ENCODE results near the gene HSPA8.
"Not testable (repeated sequence)": the region's sequence is repeated elsewhere in the genome, so short reads cannot be mapped to it uniquely, and the experiment has no call there.

The HSPA8 gene

DNA sequence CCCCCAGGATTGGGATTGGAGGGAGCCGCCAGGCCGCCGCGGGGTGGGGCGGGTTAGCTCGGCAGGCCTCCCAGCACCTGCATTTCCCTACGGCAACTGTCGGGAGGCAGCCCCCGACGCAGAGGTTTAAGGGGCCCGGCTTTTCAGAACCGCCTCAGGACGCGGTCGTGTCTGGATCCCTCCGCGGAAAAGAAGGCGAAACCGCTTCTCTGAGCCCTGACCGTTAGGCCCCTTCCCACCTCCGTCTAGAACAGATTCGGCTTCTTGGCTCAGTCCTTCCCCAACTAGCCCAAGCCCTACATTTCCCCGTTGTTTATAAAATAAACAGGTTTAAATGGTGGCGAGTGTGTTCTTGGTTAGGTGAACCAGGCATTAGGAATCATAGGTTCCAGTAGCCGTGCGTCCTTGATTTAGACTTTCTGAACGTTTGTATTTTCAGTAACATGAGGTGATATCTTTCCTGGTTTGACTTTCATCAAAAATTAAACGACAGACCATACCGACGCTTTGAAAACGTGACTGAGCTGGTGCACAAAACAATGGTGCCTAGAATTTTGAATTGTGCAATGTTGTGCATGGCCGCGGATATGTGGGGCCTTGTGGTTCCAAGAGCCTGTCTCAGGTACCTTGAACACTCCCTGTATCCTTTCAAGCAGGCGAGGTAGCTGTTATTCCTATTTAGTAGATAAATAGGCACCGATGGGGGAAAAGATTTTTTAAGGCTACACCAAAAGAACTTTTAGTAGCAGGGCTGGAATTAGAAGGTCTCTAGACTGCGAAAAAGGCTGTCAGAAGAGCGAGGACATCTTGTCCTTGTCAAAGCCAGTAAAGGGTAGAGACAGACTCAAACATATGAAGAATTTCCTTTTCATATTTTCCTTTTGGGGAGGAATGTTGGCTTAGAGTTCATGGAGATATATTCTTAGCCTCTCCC is 1.2 kb upstream of the HSPA8 start:
- no peak for DNase-seq (ENCODE audit: low spot score)
- TF ChIP-seq, protein P1, sequence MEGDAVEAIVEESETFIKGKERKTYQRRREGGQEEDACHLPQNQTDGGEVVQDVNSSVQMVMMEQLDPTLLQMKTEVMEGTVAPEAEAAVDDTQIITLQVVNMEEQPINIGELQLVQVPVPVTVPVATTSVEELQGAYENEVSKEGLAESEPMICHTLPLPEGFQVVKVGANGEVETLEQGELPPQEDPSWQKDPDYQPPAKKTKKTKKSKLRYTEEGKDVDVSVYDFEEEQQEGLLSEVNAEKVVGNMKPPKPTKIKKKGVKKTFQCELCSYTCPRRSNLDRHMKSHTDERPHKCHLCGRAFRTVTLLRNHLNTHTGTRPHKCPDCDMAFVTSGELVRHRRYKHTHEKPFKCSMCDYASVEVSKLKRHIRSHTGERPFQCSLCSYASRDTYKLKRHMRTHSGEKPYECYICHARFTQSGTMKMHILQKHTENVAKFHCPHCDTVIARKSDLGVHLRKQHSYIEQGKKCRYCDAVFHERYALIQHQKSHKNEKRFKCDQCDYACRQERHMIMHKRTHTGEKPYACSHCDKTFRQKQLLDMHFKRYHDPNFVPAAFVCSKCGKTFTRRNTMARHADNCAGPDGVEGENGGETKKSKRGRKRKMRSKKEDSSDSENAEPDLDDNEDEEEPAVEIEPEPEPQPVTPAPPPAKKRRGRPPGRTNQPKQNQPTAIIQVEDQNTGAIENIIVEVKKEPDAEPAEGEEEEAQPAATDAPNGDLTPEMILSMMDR (IDR thresholded peaks at IDR 0.05; ENCODE audit: borderline replicate concordance, control extremely low read depth, extremely low read depth, insufficient read depth, missing control alignments), result no peak
- in situ Hi-C loops (cut with MboI; ENCODE audit: low sequenced_read_pairs, unreplicated experiment), result no loop called here

DNA sequence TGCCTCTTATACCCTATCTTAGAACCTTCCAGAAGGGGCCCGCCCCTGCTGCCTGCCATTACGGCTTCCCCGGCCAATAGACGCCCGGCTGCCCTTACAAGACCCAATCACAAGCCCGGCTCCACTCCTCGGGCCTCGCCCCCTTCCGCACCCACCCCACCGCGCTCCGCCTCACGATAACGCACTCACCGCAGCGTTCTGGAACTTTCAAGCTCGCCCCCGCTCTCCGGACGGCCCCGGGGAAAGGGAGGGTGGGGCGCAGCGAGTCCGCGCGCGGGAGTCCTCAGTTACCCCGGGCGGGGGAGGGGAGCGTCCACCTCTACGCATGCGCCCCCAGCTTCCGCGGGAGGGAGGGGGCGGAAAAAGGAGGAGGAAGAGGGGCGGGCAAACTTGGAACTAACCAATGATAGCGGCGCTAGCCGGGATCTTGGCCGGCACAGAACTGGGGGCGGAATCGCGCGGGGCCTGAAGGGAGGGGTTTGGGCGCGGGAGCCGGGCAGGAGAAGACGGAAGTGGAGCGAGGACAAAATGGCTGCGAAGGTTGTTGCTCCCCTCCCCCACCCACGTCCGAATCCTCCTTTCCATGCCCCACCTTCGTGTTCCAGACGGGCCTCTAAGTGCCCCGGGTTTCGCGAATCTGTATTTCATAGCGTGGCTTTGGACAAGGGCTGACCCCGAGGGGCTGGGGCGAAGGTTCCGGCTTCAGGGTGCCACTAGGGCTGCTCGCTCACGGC is 389 bp upstream of the HSPA8 start:
- TF ChIP-seq, protein P1 (IDR thresholded peaks at IDR 0.05; ENCODE audit: borderline replicate concordance, control extremely low read depth, extremely low read depth, insufficient read depth, missing control alignments), result no peak
- peak; percentile 94 for DNase-seq (ENCODE audit: low spot score)
- in situ Hi-C loops (cut with MboI; ENCODE audit: low sequenced_read_pairs, unreplicated experiment), result no loop called here

DNA sequence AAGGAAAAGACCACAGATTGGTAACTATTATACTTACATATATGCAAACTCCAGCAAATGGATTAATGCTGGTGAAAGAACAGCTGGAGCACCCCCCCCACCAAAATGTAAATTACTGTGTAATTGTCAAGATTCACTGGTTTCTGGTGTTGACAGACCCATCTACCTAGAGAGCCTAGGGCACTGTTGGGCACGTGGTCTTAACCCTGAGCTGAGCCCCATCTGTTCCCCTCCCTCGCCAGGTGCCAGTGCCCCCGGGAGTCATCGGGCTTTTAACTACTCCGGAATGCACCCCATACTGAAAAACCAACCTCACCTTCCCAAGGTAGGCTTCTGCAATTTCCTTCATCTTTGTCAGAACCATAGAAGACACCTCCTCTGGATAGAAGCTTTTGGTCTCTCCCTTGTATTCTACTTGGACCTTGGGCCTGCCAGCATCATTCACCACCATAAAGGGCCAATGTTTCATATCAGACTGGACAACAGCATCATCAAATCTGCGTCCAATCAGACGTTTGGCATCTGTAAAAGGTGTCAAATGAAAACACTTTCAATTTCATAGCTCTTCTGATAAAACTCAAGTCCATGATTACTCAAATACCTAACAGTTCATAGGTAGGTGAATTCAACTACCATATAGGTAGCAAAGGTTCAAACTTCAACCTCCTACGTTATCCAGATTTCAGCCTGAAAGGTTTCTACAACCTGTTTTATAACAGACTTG is 1.5 kb downstream of the HSPA8 start:
- TF ChIP-seq, protein P1 (IDR thresholded peaks at IDR 0.05; ENCODE audit: borderline replicate concordance, control extremely low read depth, extremely low read depth, insufficient read depth, missing control alignments), result no peak
- in situ Hi-C loops (cut with MboI; ENCODE audit: low sequenced_read_pairs, unreplicated experiment), result no loop called here
- DNase-seq (ENCODE audit: low spot score), result no peak

DNA sequence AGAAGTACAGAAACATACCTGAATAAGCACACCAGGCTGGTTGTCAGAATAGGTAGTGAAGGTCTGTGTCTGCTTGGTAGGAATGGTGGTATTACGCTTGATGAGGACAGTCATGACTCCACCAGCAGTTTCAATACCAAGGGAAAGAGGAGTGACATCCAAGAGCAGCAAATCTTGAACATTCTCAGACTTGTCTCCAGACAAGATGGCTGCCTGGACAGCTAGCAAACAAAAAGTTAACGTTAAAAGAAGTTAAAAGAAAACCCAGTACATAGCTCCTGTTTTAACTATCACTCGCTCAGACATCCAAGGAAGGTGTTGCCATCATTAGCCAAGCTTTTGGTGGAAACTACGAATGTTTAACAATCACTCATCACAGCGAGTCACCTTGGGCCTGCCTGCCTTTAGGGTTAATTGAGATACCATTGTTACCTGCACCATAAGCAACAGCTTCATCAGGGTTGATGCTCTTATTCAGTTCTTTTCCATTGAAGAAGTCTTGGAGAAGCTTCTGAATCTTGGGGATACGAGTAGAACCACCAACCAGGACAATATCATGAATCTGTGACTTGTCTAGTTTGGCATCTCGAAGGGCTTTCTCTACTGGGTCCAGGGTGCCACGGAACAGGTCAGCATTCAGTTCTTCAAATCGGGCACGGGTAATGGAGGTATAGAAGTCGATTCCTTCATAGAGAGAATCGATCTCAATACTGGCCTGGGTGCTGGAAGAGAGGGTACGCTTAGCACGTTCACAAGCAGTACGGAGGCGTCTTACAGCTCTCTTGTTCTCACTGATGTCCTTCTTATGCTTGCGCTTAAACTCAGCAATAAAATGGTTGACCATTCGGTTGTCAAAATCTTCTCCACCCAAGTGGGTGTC is 2.7 kb downstream of the HSPA8 start:
- in situ Hi-C loops (cut with MboI; ENCODE audit: low sequenced_read_pairs, unreplicated experiment); DNase-seq (ENCODE audit: low spot score): not testable (repeated sequence)

DNA sequence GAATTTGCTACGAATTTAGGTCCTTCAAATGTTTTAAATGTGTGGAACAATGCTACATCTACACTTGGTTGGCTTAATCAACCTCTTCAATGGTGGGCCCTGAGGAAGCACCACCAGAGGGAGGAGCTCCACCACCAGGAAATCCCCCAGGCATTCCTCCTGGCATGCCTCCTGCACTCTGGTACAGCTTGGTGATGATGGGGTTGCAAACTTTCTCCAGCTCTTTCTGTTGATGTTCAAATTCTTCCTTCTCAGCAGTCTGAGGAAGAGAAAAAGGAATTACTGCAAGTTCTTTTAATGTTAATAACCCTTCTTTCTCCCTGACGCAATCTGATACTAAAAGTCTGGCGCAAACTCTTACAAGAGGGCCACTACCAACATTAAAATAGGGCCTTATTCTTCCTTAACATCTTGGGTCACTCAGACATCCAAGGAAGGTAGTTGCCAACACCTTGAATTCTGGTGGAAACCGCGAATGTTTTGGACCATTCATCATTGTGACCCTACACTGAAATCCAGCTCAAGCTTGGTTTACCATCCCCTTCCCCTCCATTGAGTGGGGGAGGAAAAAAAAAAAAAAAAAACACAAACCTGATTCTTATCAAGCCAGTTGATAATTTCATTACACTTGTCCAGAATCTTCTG is 4.2 kb downstream of the HSPA8 start:
- TF ChIP-seq, protein P1 (IDR thresholded peaks at IDR 0.05; ENCODE audit: borderline replicate concordance, control extremely low read depth, extremely low read depth, insufficient read depth, missing control alignments), result no peak
- DNase-seq (ENCODE audit: low spot score), result no peak
- in situ Hi-C loops (cut with MboI; ENCODE audit: low sequenced_read_pairs, unreplicated experiment), result no loop called here

DNA sequence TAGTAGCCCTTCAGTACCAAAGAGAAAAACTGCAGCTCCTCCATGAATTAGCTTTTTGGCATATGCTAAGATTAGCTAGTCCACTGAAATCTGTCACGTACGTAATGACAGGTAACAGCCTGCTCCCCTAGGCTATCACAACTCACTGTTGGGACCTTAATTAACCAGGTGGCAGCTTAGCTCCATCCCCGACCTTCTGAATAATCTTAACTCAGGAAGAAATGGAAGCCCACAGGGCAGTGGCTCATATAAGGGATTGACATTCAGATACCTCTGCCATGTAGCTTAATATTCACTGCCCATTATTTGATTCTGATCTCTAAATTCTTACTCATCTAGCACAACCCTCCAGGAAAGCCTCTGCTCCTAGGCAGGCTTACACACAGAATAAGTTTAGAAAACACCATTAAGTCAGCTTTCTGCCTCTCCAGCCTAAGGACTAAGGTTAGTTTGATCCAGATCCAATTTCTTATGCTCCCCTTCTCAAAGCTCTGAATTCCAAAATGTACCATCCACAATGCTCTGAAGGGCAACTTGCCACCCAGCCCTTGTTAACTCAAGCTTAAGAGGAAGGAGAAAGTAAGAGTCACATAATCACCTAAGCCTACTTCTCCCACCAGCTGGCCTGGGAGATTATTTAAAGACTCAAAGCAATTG is 5.0 kb downstream of the HSPA8 start:
- in situ Hi-C loops (cut with MboI; ENCODE audit: low sequenced_read_pairs, unreplicated experiment), result no loop called here
- DNase-seq (ENCODE audit: low spot score), result no peak
- TF ChIP-seq, protein P1 (IDR thresholded peaks at IDR 0.05; ENCODE audit: borderline replicate concordance, control extremely low read depth, extremely low read depth, insufficient read depth, missing control alignments), result no peak

All from GM13976 (cell line).